GM12874 (cell line): Measurements from ENCODE around the gene ZBTB21.

ENCODE experiments used
- CTCF ChIP-seq: IDR thresholded peaks from 2 replicates; pipeline ENCODE4 v1.5.1; 2011; ENCODE audit warnings: low read depth, mild to moderate bottlenecking, control low read depth, low read length, moderate library complexity; ENCODE audit not compliant: insufficient read depth

ZBTB21 gene

GRCh38 chr21:41951876-41952567, 58.1 kb downstream of the ZBTB21 start:
- no peak for TF ChIP-seq CTCF

- TF ChIP-seq CTCF: no peak
Observed at GRCh38 chr21:41950941-41951351, 59.2 kb downstream of the ZBTB21 start.

GRCh38 chr21:41948901-41949300, 61.3 kb downstream of the ZBTB21 start:
- TF ChIP-seq CTCF: no peak

- TF ChIP-seq CTCF: no peak
Observed at GRCh38 chr21:41948078-41948895, 61.9 kb downstream of the ZBTB21 start.

GRCh38 chr21:41945982-41946381, 64.2 kb downstream of the ZBTB21 start:
- no peak for TF ChIP-seq CTCF

- TF ChIP-seq CTCF: no peak
Observed at GRCh38 chr21:41943851-41944250, 66.3 kb downstream of the ZBTB21 start.

GRCh38 chr21:41942457-41942856, 67.7 kb downstream of the ZBTB21 start:
- no peak for TF ChIP-seq CTCF
